ENCODE results near the gene CMSS1.
"Not testable (repeated sequence)": the region's sequence is repeated elsewhere in the genome, so short reads cannot be mapped to it uniquely, and the experiment has no call there.

CMSS1 gene

GRCh38 chr3:100093831-100094230, 276.2 kb downstream of the CMSS1 start:
- no peak overlapping the region for H3K4me3 ChIP-seq (ENCODE audit: low read depth, low read length)
- no peak for TF ChIP-seq CTCF (IDR thresholded peaks at IDR 0.05; ENCODE audit: insufficient read depth, low read depth, low read length, missing control alignments)
- DNase-seq (ENCODE audit: low read depth) = no peak

- not testable (repeated sequence) for H3K4me3 ChIP-seq (ENCODE audit: low read depth, low read length); DNase-seq (ENCODE audit: low read depth)
Measured at GRCh38 chr3:100096286-100096685, 278.6 kb downstream of the CMSS1 start.

- no peak overlapping the region for H3K4me3 ChIP-seq (ENCODE audit: low read depth, low read length)
- DNase-seq (ENCODE audit: low read depth) = no peak
- TF ChIP-seq CTCF (IDR thresholded peaks at IDR 0.05; ENCODE audit: insufficient read depth, low read depth, low read length, missing control alignments) = no peak
Measured at GRCh38 chr3:100096866-100097265, 279.2 kb downstream of the CMSS1 start.

GRCh38 chr3:100097919-100098783, 280.5 kb downstream of the CMSS1 start:
- no peak for TF ChIP-seq CTCF (IDR thresholded peaks at IDR 0.05; ENCODE audit: insufficient read depth, low read depth, low read length, missing control alignments)
- DNase-seq (ENCODE audit: low read depth) = no peak
- no peak overlapping the region for H3K4me3 ChIP-seq (ENCODE audit: low read depth, low read length)

GRCh38 chr3:100098784-100099070, 281.1 kb downstream of the CMSS1 start:
- no peak for TF ChIP-seq CTCF (IDR thresholded peaks at IDR 0.05; ENCODE audit: insufficient read depth, low read depth, low read length, missing control alignments)
- DNase-seq (ENCODE audit: low read depth) = no peak
- H3K4me3 ChIP-seq (ENCODE audit: low read depth, low read length) = no peak overlapping the region

GRCh38 chr3:100099621-100100020, 282.0 kb downstream of the CMSS1 start:
- no peak overlapping the region for H3K4me3 ChIP-seq (ENCODE audit: low read depth, low read length)
- no peak for DNase-seq (ENCODE audit: low read depth)
- no peak for TF ChIP-seq CTCF (IDR thresholded peaks at IDR 0.05; ENCODE audit: insufficient read depth, low read depth, low read length, missing control alignments)

GRCh38 chr3:100100425-100100824, 282.8 kb downstream of the CMSS1 start:
- DNase-seq (ENCODE audit: low read depth) = no peak
- H3K4me3 ChIP-seq (ENCODE audit: low read depth, low read length) = no peak overlapping the region
- no peak for TF ChIP-seq CTCF (IDR thresholded peaks at IDR 0.05; ENCODE audit: insufficient read depth, low read depth, low read length, missing control alignments)

Measured in GM12865 (cell line).